Mesothelial cell of epicardium (in vitro differentiated cells): ENCODE results near the gene CMIP. TPM values are rescaled to one million over a fixed set of nuclear protein-coding genes. Genes with fewer than 3 reads are reported as not detected.

ENCODE experiments used
- DNase-seq, 2 experiments: peaks; one replicate each; pipeline ENCODE4 v3.0.0; 2021; ENCODE audit warnings: low spot score in 2 of 2; ENCODE audit not compliant: unreplicated experiment in 2 of 2
- H3K27ac Mint-ChIP-seq: 2 replicates; pipeline ENCODE4 v1.8.0; 2021; ENCODE audit warnings: mixed read lengths
- H3K27me3 Mint-ChIP-seq: 2 replicates; pipeline ENCODE4 v1.8.0; 2021; ENCODE audit warnings: low read depth, mixed read lengths
- H3K36me3 Mint-ChIP-seq: 2 replicates; pipeline ENCODE4 v1.8.0; 2021; ENCODE audit warnings: mixed read lengths
- H3K4me1 Mint-ChIP-seq: 2 replicates; pipeline ENCODE4 v1.8.0; 2021; ENCODE audit warnings: mixed read lengths
- H3K4me3 Mint-ChIP-seq: 2 replicates; pipeline ENCODE4 v1.8.0; 2021; ENCODE audit warnings: mild to moderate bottlenecking, moderate library complexity, mixed read lengths
- H3K9me3 Mint-ChIP-seq: 2 replicates; pipeline ENCODE4 v1.8.0; 2021; ENCODE audit warnings: mixed read lengths
- total RNA-seq: library from RNA; stranded (reverse); gene quantifications from 3 replicates; pipeline ENCODE4 v1.2.1, GENCODE V29; 2021
- TF ChIP-seq, protein P1 (sequence below): fragments of 200-600 bp; sonication (generic); IDR thresholded peaks from one replicate; pipeline ENCODE4 v1.5.0; 2021; ENCODE audit warnings: antibody characterized with exemption; ENCODE audit not compliant: unreplicated experiment

Gene CMIP
- total RNA-seq, 1 donor from 2014 or later: 71.0 TPM

DNA sequence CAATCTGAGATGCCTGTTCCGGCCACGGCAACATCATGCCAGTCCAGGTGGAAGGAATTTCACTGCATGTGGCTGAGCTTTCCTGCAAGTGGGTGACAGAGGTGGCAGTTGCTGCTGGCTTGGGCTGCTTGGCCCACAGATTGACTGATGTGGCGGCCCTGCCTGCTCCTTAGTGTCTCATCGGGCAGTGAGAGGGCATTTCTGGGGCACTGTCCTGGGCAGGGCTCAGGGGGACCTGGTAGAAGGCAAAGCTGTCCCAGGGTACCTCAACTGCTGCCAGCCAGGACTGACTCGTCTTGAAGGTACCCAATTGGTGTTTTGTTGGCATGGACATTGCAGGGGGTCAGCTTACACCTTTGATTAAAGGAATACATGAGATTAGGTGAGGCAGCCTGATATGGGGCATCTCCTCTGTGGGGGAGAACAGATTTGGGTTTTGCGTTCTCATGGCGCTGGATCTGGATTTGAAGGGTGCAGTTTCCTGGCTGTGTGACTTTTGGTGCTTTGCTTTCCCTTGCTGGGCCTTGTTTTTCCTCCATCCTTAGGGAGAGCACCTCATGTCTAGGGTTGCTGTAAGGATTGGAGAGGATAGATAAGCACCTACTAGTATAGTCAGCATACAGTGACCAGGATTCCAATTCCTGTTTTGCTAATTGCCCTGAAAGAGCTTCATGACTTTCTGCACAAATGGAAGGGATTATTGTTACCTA lies 5.4 kb downstream of the CMIP start:
- Mint-ChIP-seq H3K9me3 (peaks cover 4% of the 10 kb centered on the region), H3K4me3 (no peak overlapping the region), H3K27ac (no peak overlapping the region), H3K36me3 (peaks cover 1% of the 10 kb centered on the region), H3K27me3 (no peaks in the 10 kb centered on the region), H3K4me1 (peaks cover 52% of the 10 kb centered on the region)
- no peak for DNase-seq
- TF ChIP-seq, protein P1, sequence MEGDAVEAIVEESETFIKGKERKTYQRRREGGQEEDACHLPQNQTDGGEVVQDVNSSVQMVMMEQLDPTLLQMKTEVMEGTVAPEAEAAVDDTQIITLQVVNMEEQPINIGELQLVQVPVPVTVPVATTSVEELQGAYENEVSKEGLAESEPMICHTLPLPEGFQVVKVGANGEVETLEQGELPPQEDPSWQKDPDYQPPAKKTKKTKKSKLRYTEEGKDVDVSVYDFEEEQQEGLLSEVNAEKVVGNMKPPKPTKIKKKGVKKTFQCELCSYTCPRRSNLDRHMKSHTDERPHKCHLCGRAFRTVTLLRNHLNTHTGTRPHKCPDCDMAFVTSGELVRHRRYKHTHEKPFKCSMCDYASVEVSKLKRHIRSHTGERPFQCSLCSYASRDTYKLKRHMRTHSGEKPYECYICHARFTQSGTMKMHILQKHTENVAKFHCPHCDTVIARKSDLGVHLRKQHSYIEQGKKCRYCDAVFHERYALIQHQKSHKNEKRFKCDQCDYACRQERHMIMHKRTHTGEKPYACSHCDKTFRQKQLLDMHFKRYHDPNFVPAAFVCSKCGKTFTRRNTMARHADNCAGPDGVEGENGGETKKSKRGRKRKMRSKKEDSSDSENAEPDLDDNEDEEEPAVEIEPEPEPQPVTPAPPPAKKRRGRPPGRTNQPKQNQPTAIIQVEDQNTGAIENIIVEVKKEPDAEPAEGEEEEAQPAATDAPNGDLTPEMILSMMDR: no peak

DNA sequence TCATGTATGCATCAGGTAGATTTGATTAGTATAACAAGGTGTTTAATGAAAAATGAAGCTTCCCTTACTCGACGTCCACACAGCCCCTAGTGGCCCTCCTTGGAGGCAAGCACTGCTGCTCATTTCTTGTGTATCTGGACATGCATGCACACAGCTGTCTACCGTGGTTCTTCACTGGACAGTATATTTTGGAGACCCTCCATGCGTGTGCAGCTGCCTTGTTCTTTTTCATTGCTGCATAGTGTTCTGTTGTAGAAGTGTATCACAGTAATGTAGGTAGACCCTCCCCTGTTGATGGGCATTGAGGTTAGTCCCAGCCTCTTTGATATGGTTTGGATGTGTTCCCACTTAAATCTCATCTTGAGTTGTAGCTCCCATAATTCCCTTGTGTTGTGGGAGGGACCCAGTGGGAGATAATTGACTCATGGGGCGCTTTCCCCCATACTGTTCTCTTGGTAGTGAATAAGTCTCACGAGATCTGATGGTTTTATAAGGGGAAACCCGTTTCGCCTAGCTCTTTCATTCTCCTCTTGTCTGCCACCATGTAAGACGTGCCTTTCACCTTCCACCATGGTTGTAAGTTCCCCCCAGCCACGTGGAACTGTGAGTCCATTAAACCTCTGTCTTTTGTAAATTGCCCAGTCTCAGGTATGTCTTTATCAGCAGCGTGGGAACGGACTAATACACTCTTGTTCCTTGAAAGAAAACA lies 6.3 kb downstream of the CMIP start:
- H3K27me3 Mint-ChIP-seq: no peaks in the 10 kb centered on the region
- peak overlapping the region; percentile 58 for H3K27ac Mint-ChIP-seq
- peaks cover 1% of the 10 kb centered on the region for H3K36me3 Mint-ChIP-seq
- TF ChIP-seq, protein P1: no peak
- no peak overlapping the region for H3K4me3 Mint-ChIP-seq
- peaks cover 50% of the 10 kb centered on the region for H3K4me1 Mint-ChIP-seq
- DNase-seq: no peak
- H3K9me3 Mint-ChIP-seq: peaks cover 4% of the 10 kb centered on the region

- TF ChIP-seq, protein P1: no peak
- H3K4me1 Mint-ChIP-seq: peaks cover 41% of the 10 kb centered on the region
- peaks cover 2% of the 10 kb centered on the region for H3K36me3 Mint-ChIP-seq
- peaks cover 4% of the 10 kb centered on the region for H3K9me3 Mint-ChIP-seq
- H3K4me3 Mint-ChIP-seq: no peak overlapping the region
- no peak for DNase-seq
- H3K27ac Mint-ChIP-seq: peak overlapping the region; percentile 39
- no peaks in the 10 kb centered on the region for H3K27me3 Mint-ChIP-seq
These were observed 7.4 kb downstream of the CMIP start for GRCh38 chr16:81451753-81452680.

- TF ChIP-seq, protein P1: no peak
- Mint-ChIP-seq H3K36me3 (peaks cover 6% of the 10 kb centered on the region), H3K9me3 (peaks cover 4% of the 10 kb centered on the region), H3K4me1 (peaks cover 40% of the 10 kb centered on the region), H3K4me3 (no peak overlapping the region), H3K27ac (no peak overlapping the region), H3K27me3 (no peaks in the 10 kb centered on the region)
- DNase-seq: no peak
These were observed 8.6 kb downstream of the CMIP start for GRCh38 chr16:81453091-81453728.

DNA sequence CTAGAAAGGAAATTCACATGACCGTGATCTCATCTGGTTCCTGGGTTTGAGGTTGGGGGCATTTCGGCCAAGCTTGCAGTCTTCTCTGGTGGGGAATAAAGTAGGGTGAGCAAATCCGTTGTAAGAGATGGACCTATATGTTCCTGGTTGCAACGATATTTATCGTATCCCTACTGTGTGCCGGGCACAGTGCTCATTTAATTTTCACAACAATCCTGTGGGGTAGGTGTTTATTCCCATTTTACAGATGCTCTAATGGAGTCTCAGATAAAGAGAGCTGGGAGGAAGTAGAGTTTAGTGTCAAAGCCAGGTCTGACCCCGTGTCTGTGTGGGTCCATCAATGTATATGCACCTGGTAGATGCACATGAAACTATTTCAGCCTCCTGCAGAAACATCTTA lies 9.4 kb downstream of the CMIP start:
- H3K27ac Mint-ChIP-seq: no peak overlapping the region
- H3K27me3 Mint-ChIP-seq: no peaks in the 10 kb centered on the region
- H3K36me3 Mint-ChIP-seq: peaks cover 9% of the 10 kb centered on the region
- H3K4me1 Mint-ChIP-seq: peaks cover 32% of the 10 kb centered on the region
- H3K9me3 Mint-ChIP-seq: peaks cover 4% of the 10 kb centered on the region
- TF ChIP-seq, protein P1: no peak
- H3K4me3 Mint-ChIP-seq: no peak overlapping the region
- DNase-seq: no peak
